Astrocyte (in vitro differentiated cells and primary cell): Measurements from ENCODE around the gene IQCB1. TPM values are rescaled to one million over a fixed set of nuclear protein-coding genes. Genes with fewer than 3 reads are reported as not detected.

Source experiments
- DNase-seq: peaks from one replicate; pipeline ENCODE4 v3.0.0-alpha.2; 2010; ENCODE audit warnings: low read depth
- FAIRE-seq: peaks from 2 replicates; lab custom pipeline; 2011; peaks lifted over from hg19 to GRCh38; lab: Jason Lieb, UNC
- H2AFZ ChIP-seq: 2 replicates; pipeline ENCODE4 v1.6.0; 2012; ENCODE audit warnings: low read depth, low read length, inconsistent platforms
- H3K27ac ChIP-seq: 2 replicates; pipeline ENCODE4 v1.5.1; 2011; ENCODE audit warnings: low read depth, low read length, inconsistent platforms
- H3K27me3 ChIP-seq: 2 replicates; pipeline ENCODE4 v1.6.0; 2011; ENCODE audit warnings: low read length, inconsistent platforms; ENCODE audit not compliant: insufficient read depth
- H3K36me3 ChIP-seq: 2 replicates; pipeline ENCODE4 v1.5.1; 2011; ENCODE audit warnings: low read length, inconsistent platforms; ENCODE audit not compliant: insufficient read depth
- H3K4me1 ChIP-seq: 2 replicates; pipeline ENCODE4 v1.5.1; 2011; ENCODE audit warnings: low read length, inconsistent platforms; ENCODE audit not compliant: insufficient read depth
- H3K4me2 ChIP-seq: 2 replicates; pipeline ENCODE4 v1.6.0; 2012; ENCODE audit warnings: low read length, inconsistent platforms
- H3K4me3 ChIP-seq: 2 replicates; pipeline ENCODE4 v1.5.1; 2011; ENCODE audit warnings: low read depth, mild to moderate bottlenecking, low read length, inconsistent platforms; ENCODE audit not compliant: insufficient read depth
- H3K79me2 ChIP-seq: 2 replicates; pipeline ENCODE4 v1.6.0; 2012; ENCODE audit warnings: mild to moderate bottlenecking, low read length, inconsistent platforms; ENCODE audit not compliant: insufficient read depth
- H3K9ac ChIP-seq: 2 replicates; pipeline ENCODE4 v1.6.0; 2012; ENCODE audit warnings: mild to moderate bottlenecking, low read length, inconsistent platforms
- H3K9me3 ChIP-seq: 2 replicates; pipeline ENCODE4 v1.5.1; 2012; ENCODE audit warnings: low read depth, mild to moderate bottlenecking, low read length, inconsistent platforms; ENCODE audit not compliant: insufficient read depth
- H4K20me1 ChIP-seq: 2 replicates; pipeline ENCODE4 v1.6.0; 2012; ENCODE audit warnings: low read length, inconsistent platforms; ENCODE audit not compliant: insufficient read depth
- H3K27ac Mint-ChIP-seq: one replicate; pipeline ENCODE4 v1.8.0; 2021; ENCODE audit warnings: mild to moderate bottlenecking, mixed read lengths; ENCODE audit not compliant: unreplicated experiment
- H3K27me3 Mint-ChIP-seq: one replicate; pipeline ENCODE4 v1.8.0; 2021; ENCODE audit warnings: low read depth, mixed read lengths; ENCODE audit not compliant: unreplicated experiment
- H3K36me3 Mint-ChIP-seq: one replicate; pipeline ENCODE4 v1.8.0; 2021; ENCODE audit warnings: low read depth, mixed read lengths; ENCODE audit not compliant: unreplicated experiment
- H3K4me1 Mint-ChIP-seq: one replicate; pipeline ENCODE4 v1.8.0; 2021; ENCODE audit warnings: low read depth, mixed read lengths; ENCODE audit not compliant: unreplicated experiment
- H3K4me3 Mint-ChIP-seq: one replicate; pipeline ENCODE4 v1.8.0; 2021; ENCODE audit warnings: mild to moderate bottlenecking, moderate library complexity, mixed read lengths; ENCODE audit not compliant: unreplicated experiment
- H3K9me3 Mint-ChIP-seq: one replicate; pipeline ENCODE4 v1.8.0; 2021; ENCODE audit warnings: mild to moderate bottlenecking, mixed read lengths; ENCODE audit not compliant: unreplicated experiment
- EZH2 ChIP-seq: IDR thresholded peaks from 2 replicates; pipeline ENCODE4 v1.6.1; 2012; ENCODE audit warnings: mild to moderate bottlenecking, low read length, inconsistent platforms; ENCODE audit not compliant: insufficient read depth
- total RNA-seq: library from RNA; stranded (reverse); gene quantifications from 2 replicates; pipeline ENCODE4 v1.2.1, GENCODE V29; 2021
- TF ChIP-seq, protein P1 (sequence below): IDR thresholded peaks from 2 replicates; pipeline ENCODE4 v1.5.1; 2011; ENCODE audit warnings: low read depth, mild to moderate bottlenecking, inconsistent platforms, low read length, moderate library complexity; ENCODE audit not compliant: insufficient read depth

Gene IQCB1
- total RNA-seq, 1 donor from 2014 or later: 13.8 TPM

GRCh38 chr3:121839962-121840361 is 5.1 kb upstream of the IQCB1 start:
- Histone ChIP-seq H3K36me3 (no peaks in the 10 kb centered on the region), H3K27me3 (no peaks in the 10 kb centered on the region), H3K4me2 (no peak overlapping the region), H3K4me1 (no peaks in the 10 kb centered on the region), H4K20me1 (no peaks in the 10 kb centered on the region), H3K4me3 (no peak overlapping the region), H3K9me3 (no peaks in the 10 kb centered on the region), H3K9ac (no peak overlapping the region), H3K27ac (no peak overlapping the region), H2AFZ (no peak overlapping the region), H3K79me2 (no peaks in the 10 kb centered on the region)
- DNase-seq (no peak), FAIRE-seq (no peak)
- no peaks in the 10 kb centered on the region for H3K36me3 Mint-ChIP-seq
- H3K4me3 Mint-ChIP-seq: no peak overlapping the region
- no peaks in the 10 kb centered on the region for H3K9me3 Mint-ChIP-seq
- H3K4me1 Mint-ChIP-seq: peaks cover 3% of the 10 kb centered on the region
- H3K27ac Mint-ChIP-seq: no peak overlapping the region
- H3K27me3 Mint-ChIP-seq: peaks cover 11% of the 10 kb centered on the region
- TF ChIP-seq, protein P1, sequence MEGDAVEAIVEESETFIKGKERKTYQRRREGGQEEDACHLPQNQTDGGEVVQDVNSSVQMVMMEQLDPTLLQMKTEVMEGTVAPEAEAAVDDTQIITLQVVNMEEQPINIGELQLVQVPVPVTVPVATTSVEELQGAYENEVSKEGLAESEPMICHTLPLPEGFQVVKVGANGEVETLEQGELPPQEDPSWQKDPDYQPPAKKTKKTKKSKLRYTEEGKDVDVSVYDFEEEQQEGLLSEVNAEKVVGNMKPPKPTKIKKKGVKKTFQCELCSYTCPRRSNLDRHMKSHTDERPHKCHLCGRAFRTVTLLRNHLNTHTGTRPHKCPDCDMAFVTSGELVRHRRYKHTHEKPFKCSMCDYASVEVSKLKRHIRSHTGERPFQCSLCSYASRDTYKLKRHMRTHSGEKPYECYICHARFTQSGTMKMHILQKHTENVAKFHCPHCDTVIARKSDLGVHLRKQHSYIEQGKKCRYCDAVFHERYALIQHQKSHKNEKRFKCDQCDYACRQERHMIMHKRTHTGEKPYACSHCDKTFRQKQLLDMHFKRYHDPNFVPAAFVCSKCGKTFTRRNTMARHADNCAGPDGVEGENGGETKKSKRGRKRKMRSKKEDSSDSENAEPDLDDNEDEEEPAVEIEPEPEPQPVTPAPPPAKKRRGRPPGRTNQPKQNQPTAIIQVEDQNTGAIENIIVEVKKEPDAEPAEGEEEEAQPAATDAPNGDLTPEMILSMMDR: no peak
- no peak for TF ChIP-seq EZH2

DNA sequence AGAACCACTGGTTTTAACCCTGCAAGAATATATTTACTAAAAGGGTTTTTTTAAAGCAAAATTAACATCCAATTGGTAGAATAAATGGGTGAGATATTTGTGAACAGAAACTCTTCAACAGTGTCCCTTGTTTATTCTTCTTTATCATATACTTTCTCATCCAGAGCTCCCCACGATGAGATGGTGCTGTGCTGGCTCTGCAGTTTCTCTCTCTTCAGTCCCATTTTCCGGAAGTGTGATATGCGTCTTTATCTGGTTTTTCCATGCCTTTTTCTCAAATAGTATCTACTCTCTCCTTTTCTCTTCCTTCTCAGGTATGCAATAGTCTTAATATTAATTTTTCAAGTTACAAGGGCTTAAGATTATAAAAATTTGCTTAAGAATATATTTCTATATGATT is 1.6 kb upstream of the IQCB1 start:
- no peaks in the 10 kb centered on the region for H3K36me3 ChIP-seq
- H3K9ac ChIP-seq: no peak overlapping the region
- Mint-ChIP-seq H3K27me3 (peaks cover 11% of the 10 kb centered on the region), H3K9me3 (no peaks in the 10 kb centered on the region), H3K36me3 (no peaks in the 10 kb centered on the region), H3K4me3 (no peak overlapping the region), H3K4me1 (peaks cover 4% of the 10 kb centered on the region), H3K27ac (no peak overlapping the region)
- H3K4me3 ChIP-seq: no peak overlapping the region
- no peaks in the 10 kb centered on the region for H3K27me3 ChIP-seq
- H3K27ac ChIP-seq: no peak overlapping the region
- H3K4me2 ChIP-seq: no peak overlapping the region
- H4K20me1 ChIP-seq: no peaks in the 10 kb centered on the region
- DNase-seq: no peak
- TF ChIP-seq, protein P1: no peak
- no peaks in the 10 kb centered on the region for H3K9me3 ChIP-seq
- H3K79me2 ChIP-seq: peaks cover 20% of the 10 kb centered on the region
- H3K4me1 ChIP-seq: peaks cover 4% of the 10 kb centered on the region
- H2AFZ ChIP-seq: no peak overlapping the region
- FAIRE-seq: no peak

DNA sequence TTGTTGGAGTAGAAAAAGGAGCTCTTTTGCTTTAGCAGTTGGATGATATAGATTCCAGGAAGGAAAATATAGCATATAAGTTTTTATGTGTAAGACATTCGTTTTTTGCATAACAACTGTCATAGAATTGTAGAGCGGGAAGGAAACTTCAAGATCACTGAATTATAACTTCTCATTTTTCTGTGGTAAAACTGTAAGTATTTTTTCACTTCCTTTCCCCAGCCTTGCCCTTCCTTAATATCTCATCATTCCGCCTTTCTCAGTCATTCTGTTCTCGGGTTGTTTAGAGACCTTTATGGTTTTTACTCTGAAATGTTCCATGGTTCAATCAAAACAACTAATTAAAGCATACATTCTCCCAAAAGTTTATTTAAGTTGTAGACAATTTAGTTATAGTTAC is 1.2 kb upstream of the IQCB1 start:
- FAIRE-seq (no peak), DNase-seq (no peak)
- H3K4me3 ChIP-seq: no peak overlapping the region
- H3K27ac ChIP-seq: no peak overlapping the region
- H3K4me2 ChIP-seq: peak overlapping the region; percentile 100
- H3K4me1 ChIP-seq: peaks cover 4% of the 10 kb centered on the region
- Mint-ChIP-seq H3K9me3 (no peaks in the 10 kb centered on the region), H3K4me3 (peak overlapping the region; percentile 92), H3K4me1 (peaks cover 4% of the 10 kb centered on the region), H3K27me3 (peaks cover 11% of the 10 kb centered on the region), H3K36me3 (no peaks in the 10 kb centered on the region), H3K27ac (no peak overlapping the region)
- no peaks in the 10 kb centered on the region for H3K36me3 ChIP-seq
- H3K27me3 ChIP-seq: no peaks in the 10 kb centered on the region
- H3K9me3 ChIP-seq: no peaks in the 10 kb centered on the region
- peaks cover 20% of the 10 kb centered on the region for H3K79me2 ChIP-seq
- H4K20me1 ChIP-seq: no peaks in the 10 kb centered on the region
- no peak overlapping the region for H3K9ac ChIP-seq
- TF ChIP-seq, protein P1: no peak
- no peak overlapping the region for H2AFZ ChIP-seq
